Upper lobe of right lung (tissue), 1 donor: ENCODE measurements around the gene TIFAB. TPM values are rescaled to one million over a fixed set of nuclear protein-coding genes. Genes with fewer than 3 reads are reported as not detected.

Experiments used
- ATAC-seq: fragments of 200-7000 bp; cut with Tn5 transposase; one replicate; pipeline ENCODE4 v1.9.1; 2020; ENCODE audit warnings: mild to moderate bottlenecking, moderate library complexity
- DNase-seq: peaks from one replicate; pipeline ENCODE4 v3.0.0-alpha.2; 2020
- H3K27ac ChIP-seq: fragments of 200-600 bp; one replicate; pipeline ENCODE4 v1.8.0; 2022
- H3K27me3 ChIP-seq: fragments of 200-600 bp; one replicate; pipeline ENCODE4 v1.8.0; 2022; ENCODE audit warnings: mild to moderate bottlenecking
- H3K36me3 ChIP-seq: fragments of 200-600 bp; one replicate; pipeline ENCODE4 v1.8.0; 2022
- H3K4me1 ChIP-seq: fragments of 200-600 bp; one replicate; pipeline ENCODE4 v1.8.0; 2022
- H3K4me3 ChIP-seq: fragments of 200-600 bp; one replicate; pipeline ENCODE4 v1.8.0; 2022; ENCODE audit warnings: mild to moderate bottlenecking
- H3K9me3 ChIP-seq: fragments of 200-600 bp; one replicate; pipeline ENCODE4 v1.8.0; 2022
- CTCF ChIP-seq: fragments of 200-600 bp; IDR thresholded peaks from one replicate; pipeline ENCODE4 v1.8.0; 2022; ENCODE audit warnings: antibody characterized with exemption
- intact Hi-C: fragments of 100-400 bp; cut with DNase I; formaldehyde crosslinking; loops from one replicate; pipeline ENCODE4 v1.11.0; 2022
- total RNA-seq: library from RNA; stranded (reverse); fragmentation: NEBNext Ultra II Directional; extraction: Animal tissue kit (Norgen Biotek cat#: 25700); gene quantifications from one replicate; pipeline ENCODE4 v1.2.1, GENCODE V29; 2021
- donor health status: DM: no; HTN: yes; CAD: no; lungs with severe emphysema.

Gene TIFAB
- total RNA-seq, 1 donor from 2014 or later, result 0.43 TPM

- no peak for TF ChIP-seq CTCF
- Histone ChIP-seq H3K9me3 (no peaks in the 10 kb centered on the region), H3K4me3 (no peak overlapping the region), H3K27ac (peak overlapping the region; percentile 26), H3K27me3 (peaks cover 6% of the 10 kb centered on the region), H3K36me3 (no peaks in the 10 kb centered on the region), H3K4me1 (peaks cover 55% of the 10 kb centered on the region)
- intact Hi-C loops, result no loop called here
- DNase-seq (peak; percentile 48), ATAC-seq (no peak)
Observed at GRCh38 chr5:135439231-135440205, 12.6 kb downstream of the TIFAB start.

- no peak overlapping the region for H3K4me3 ChIP-seq
- intact Hi-C loops, result no loop called here
- H3K27me3 ChIP-seq, result peaks cover 6% of the 10 kb centered on the region
- no peaks in the 10 kb centered on the region for H3K36me3 ChIP-seq
- no peaks in the 10 kb centered on the region for H3K9me3 ChIP-seq
- no peak overlapping the region for H3K27ac ChIP-seq
- no peak for TF ChIP-seq CTCF
- no peak for DNase-seq
- peaks cover 53% of the 10 kb centered on the region for H3K4me1 ChIP-seq
- ATAC-seq, result no peak
Observed at GRCh38 chr5:135438636-135439221, 13.4 kb downstream of the TIFAB start.

GRCh38 chr5:135437796-135438560, 14.2 kb downstream of the TIFAB start:
- ATAC-seq (peak; percentile 14), DNase-seq (peak; percentile 64)

GRCh38 chr5:135437422-135437795, 14.7 kb downstream of the TIFAB start:
- Histone ChIP-seq H3K27ac (peak overlapping the region; percentile 42), H3K4me3 (no peak overlapping the region), H3K4me1 (peaks cover 47% of the 10 kb centered on the region), H3K27me3 (peaks cover 6% of the 10 kb centered on the region), H3K36me3 (no peaks in the 10 kb centered on the region), H3K9me3 (no peaks in the 10 kb centered on the region)
- intact Hi-C loops, result no loop called here
- peak; percentile 33 for ATAC-seq
- TF ChIP-seq CTCF, result no peak
- DNase-seq, result no peak

More at GRCh38 chr5:135437796-135438560, 14.2 kb downstream of the TIFAB start:
- Histone ChIP-seq H3K4me3 (no peak overlapping the region), H3K27ac (peak overlapping the region; percentile 42), H3K4me1 (peaks cover 47% of the 10 kb centered on the region), H3K36me3 (no peaks in the 10 kb centered on the region), H3K9me3 (no peaks in the 10 kb centered on the region), H3K27me3 (peaks cover 6% of the 10 kb centered on the region)
- intact Hi-C loops, result no loop called here
- no peak for TF ChIP-seq CTCF

- no peak for ATAC-seq
- TF ChIP-seq CTCF, result no peak
- H3K27me3 ChIP-seq, result peaks cover 6% of the 10 kb centered on the region
- no peaks in the 10 kb centered on the region for H3K9me3 ChIP-seq
- H3K36me3 ChIP-seq, result no peaks in the 10 kb centered on the region
- DNase-seq, result no peak
- no peak overlapping the region for H3K4me3 ChIP-seq
- intact Hi-C loops, result no loop called here
- peaks cover 47% of the 10 kb centered on the region for H3K4me1 ChIP-seq
- no peak overlapping the region for H3K27ac ChIP-seq
Observed at GRCh38 chr5:135436951-135437418, 15.2 kb downstream of the TIFAB start.
